SK-N-SH (cell line): ENCODE measurements around the gene TNFSF11. TPM values are rescaled to one million over a fixed set of nuclear protein-coding genes. Genes with fewer than 3 reads are reported as not detected.

Experiments
- CTCF ChIA-PET: fragments of 300-600, 350-600 bp; formaldehyde crosslinking; extraction: SDS; loops from one replicate; lab custom pipeline; 2021; lab: Yijun Ruan, JAX
- POLR2A ChIA-PET: fragments of 350-600 bp; sonication (Branson Sonifier 250); formaldehyde crosslinking; extraction: SDS; loops from one replicate; lab custom pipeline; 2020; ENCODE audit warnings: antibody characterized with exemption, inconsistent platforms; lab: Yijun Ruan, JAX
- DNase-seq: peaks from one replicate; pipeline ENCODE4 v3.0.0; 2012
- H2AFZ ChIP-seq: fragments of 200-600 bp; sonication (generic); 2 replicates; pipeline ENCODE4 v1.8.1; 2016; ENCODE audit warnings: antibody characterized with exemption, mild to moderate bottlenecking, low read depth
- H3F3A ChIP-seq: fragments of 200-600 bp; sonication (generic); replicated peaks from 2 replicates; pipeline ENCODE3; 2016; ENCODE audit warnings: antibody characterized with exemption, mild to moderate bottlenecking; ENCODE audit not compliant: insufficient read depth
- H3K27ac ChIP-seq, 2 experiments: fragments of 200-500 bp in 1 of 2; fragments of 200-600 bp in 1 of 2; sonication (Bioruptor generic) in 1 of 2; sonication (generic), shearing (Covaris generic) in 1 of 2; 2 replicates each; pipeline versions ENCODE4 v1.5.1 to v1.6.1; 2014 to 2016; ENCODE audit warnings: low read depth in 2 of 2, inconsistent platforms in 1 of 2, low read length in 1 of 2, mild to moderate bottlenecking in 1 of 2, mixed read lengths in 1 of 2
- H3K27me3 ChIP-seq: fragments of 200-600 bp; sonication (generic), shearing (Covaris generic); 2 replicates; pipeline ENCODE4 v1.6.1; 2016; ENCODE audit warnings: mixed run types; ENCODE audit not compliant: insufficient read depth
- H3K36me3 ChIP-seq, 2 experiments: fragments of 200-500 bp in 1 of 2; fragments of 200-600 bp in 1 of 2; sonication (Bioruptor generic) in 1 of 2; sonication (generic) in 1 of 2; replicated peaks in 1 of 2; 2 replicates each; pipeline versions ENCODE3 to v1.5.1; 2014 to 2016; ENCODE audit warnings: low read length in 1 of 2, mild to moderate bottlenecking in 1 of 2; ENCODE audit not compliant: insufficient read depth in 2 of 2, control insufficient read depth in 1 of 2
- H3K4me1 ChIP-seq, 2 experiments: fragments of 200-500 bp in 1 of 2; fragments of 200-600 bp in 1 of 2; sonication (Bioruptor generic) in 1 of 2; sonication (generic), shearing (Covaris generic) in 1 of 2; 2 replicates each; pipeline versions ENCODE4 v1.5.1 to v1.6.1; 2014 to 2016; ENCODE audit warnings: low read depth in 1 of 2, low read length in 1 of 2, mixed run types in 1 of 2; ENCODE audit not compliant: insufficient read depth in 2 of 2, control insufficient read depth in 1 of 2
- H3K4me2 ChIP-seq: fragments of 200-600 bp; sonication (generic), shearing (Covaris generic); 2 replicates; pipeline ENCODE4 v1.6.1; 2017; ENCODE audit warnings: mixed run types
- H3K4me3 ChIP-seq, 2 experiments: fragments of 200-500 bp in 1 of 2; fragments of 200-600 bp in 1 of 2; sonication (Bioruptor generic) in 1 of 2; sonication (generic), shearing (Covaris generic) in 1 of 2; 2 replicates each; pipeline versions ENCODE4 v1.5.1 to v1.8.1; 2014 to 2016; ENCODE audit warnings: low read depth in 2 of 2, inconsistent platforms in 1 of 2, low read length in 1 of 2, mild to moderate bottlenecking in 1 of 2, mixed read lengths in 1 of 2, moderate library complexity in 1 of 2
- H3K79me2 ChIP-seq: fragments of 200-600 bp; sonication (generic); 2 replicates; pipeline ENCODE4 v1.8.1; 2017; ENCODE audit warnings: mild to moderate bottlenecking; ENCODE audit not compliant: insufficient read depth
- H3K9ac ChIP-seq: fragments of 200-600 bp; sonication (generic); 2 replicates; pipeline ENCODE4 v1.6.1; 2017; ENCODE audit warnings: mixed run types
- H3K9me2 ChIP-seq: fragments of 200-600 bp; sonication (generic); 2 replicates; pipeline ENCODE4 v1.6.1; 2017; ENCODE audit warnings: mixed run types
- H3K9me3 ChIP-seq: fragments of 200-600 bp; sonication (generic); 2 replicates; pipeline ENCODE4 v1.6.1; 2017; ENCODE audit warnings: mixed run types, mild to moderate bottlenecking, moderate library complexity
- H4K20me1 ChIP-seq: fragments of 200-600 bp; sonication (generic); 2 replicates; pipeline ENCODE4 v1.6.1; 2017; ENCODE audit warnings: mild to moderate bottlenecking, mixed run types; ENCODE audit not compliant: insufficient read depth
- CHD2 ChIP-seq: fragments of 150-350 bp; IDR thresholded peaks from 2 replicates; pipeline ENCODE4 v1.6.1; 2018; ENCODE audit warnings: low read length; ENCODE audit not compliant: partially characterized antibody
- CTCF ChIP-seq: fragments of 200-600 bp; sonication (generic); IDR thresholded peaks from 2 replicates; pipeline ENCODE4 v1.6.1; 2017; ENCODE audit warnings: antibody characterized with exemption, mild to moderate bottlenecking, moderate library complexity
- FOSL2 ChIP-seq: IDR thresholded peaks from 2 replicates; pipeline ENCODE4 v1.4.0; 2012; ENCODE audit warnings: low read depth, mild to moderate bottlenecking, moderate library complexity, borderline replicate concordance
- FOXJ3 ChIP-seq: sonication (generic); formaldehyde crosslinking; IDR thresholded peaks from 2 replicates; pipeline ENCODE4 v1.5.1; 2020; ENCODE audit warnings: mild to moderate bottlenecking, missing genetic modification reagents
- GABPA ChIP-seq: IDR thresholded peaks from 2 replicates; pipeline ENCODE4 v1.4.0; 2012; ENCODE audit warnings: low read depth, mild to moderate bottlenecking
- IRF3 ChIP-seq: fragments of 150-350 bp; IDR thresholded peaks from 2 replicates; pipeline ENCODE4 v1.6.1; 2016; ENCODE audit warnings: mild to moderate bottlenecking, low read depth, low read length
- JUND ChIP-seq: IDR thresholded peaks from 2 replicates; pipeline ENCODE4 v1.4.0; 2012
- MAX ChIP-seq: IDR thresholded peaks from 2 replicates; pipeline ENCODE4 v1.4.0; 2012; ENCODE audit warnings: low read depth
- NFIC ChIP-seq: IDR thresholded peaks from 2 replicates; pipeline ENCODE4 v1.4.0; 2012; ENCODE audit warnings: borderline replicate concordance
- POLR2AphosphoS5 ChIP-seq: IDR thresholded peaks from 2 replicates; pipeline ENCODE4 v1.6.1; 2012; ENCODE audit warnings: low read depth, low read length
- RAD21 ChIP-seq: IDR thresholded peaks from 2 replicates; pipeline ENCODE4 v1.6.1; 2012; ENCODE audit warnings: mild to moderate bottlenecking, low read length
- RCOR1 ChIP-seq: fragments of 150-350 bp; IDR thresholded peaks from 2 replicates; pipeline ENCODE4 v1.6.1; 2017; ENCODE audit warnings: antibody characterized with exemption, low read length
- SMC3 ChIP-seq: IDR thresholded peaks from 2 replicates; pipeline ENCODE4 v1.6.1; 2012; ENCODE audit warnings: low read depth, low read length, improper control_type of control experiment
- TAF1 ChIP-seq: IDR thresholded peaks from 2 replicates; pipeline ENCODE4 v1.6.1; 2012; ENCODE audit warnings: low read depth, mild to moderate bottlenecking, low read length, moderate library complexity, borderline replicate concordance
- YY1 ChIP-seq: IDR thresholded peaks from 2 replicates; pipeline ENCODE4 v1.4.0; 2012; ENCODE audit warnings: low read depth, mild to moderate bottlenecking
- ZBTB33 ChIP-seq: IDR thresholded peaks from 2 replicates; pipeline ENCODE4 v1.4.0; 2012; ENCODE audit warnings: low read depth, borderline replicate concordance
- WGBS: methylation state at CpG from one replicate; pipeline ENCODE4 v1.1.6; 2017; ENCODE audit warnings: low lambda C conversion rate; 5-methylcytosine and 5-hydroxymethylcytosine counted together
- polyA plus RNA-seq, 3 experiments: library from polyadenylated mRNA; depleted of rRNA; stranded (reverse); fragments of >200 nt; gene quantifications; 2 replicates each; pipeline ENCODE4 v1.2.3, GENCODE V29; 2012
- TF ChIP-seq, protein P1 (sequence below): fragments of 150-350 bp; IDR thresholded peaks from 2 replicates; pipeline ENCODE4 v1.6.1; 2017; ENCODE audit warnings: antibody characterized with exemption, low read length, low read depth, borderline replicate concordance
- TF ChIP-seq, protein P2 (sequence below): IDR thresholded peaks from 2 replicates; pipeline ENCODE4; 2012

TNFSF11 gene
- polyA plus RNA-seq, 1 of the 3 experiments (the other 2 are of a cell fraction): not detected

GRCh38 chr13:42571895-42572294 is 2.1 kb upstream of the TNFSF11 start:
- WGBS: 15% methylated on average over 2 of the region's 2 CpGs

More at GRCh38 chr13:42571895-42572294, 2.1 kb upstream of the TNFSF11 start:
- Histone ChIP-seq H3K27me3 (peaks cover 30% of the 10 kb centered on the region), H3K36me3 (no peaks in the 10 kb centered on the region), H3K79me2 (no peaks in the 10 kb centered on the region)
- TF ChIP-seq GABPA (no peak), CTCF (no peak), MAX (no peak), FOXJ3 (CRISPR knock-in tag) (no peak), CHD2 (no peak), YY1 (no peak), NFIC (no peak), RCOR1 (no peak), RAD21 (no peak), SMC3 (no peak), POLR2AphosphoS5 (no peak), FOSL2 (no peak), ZBTB33 (no peak), IRF3 (no peak), TAF1 (no peak), JUND (no peak)
- TF ChIP-seq, protein P1, sequence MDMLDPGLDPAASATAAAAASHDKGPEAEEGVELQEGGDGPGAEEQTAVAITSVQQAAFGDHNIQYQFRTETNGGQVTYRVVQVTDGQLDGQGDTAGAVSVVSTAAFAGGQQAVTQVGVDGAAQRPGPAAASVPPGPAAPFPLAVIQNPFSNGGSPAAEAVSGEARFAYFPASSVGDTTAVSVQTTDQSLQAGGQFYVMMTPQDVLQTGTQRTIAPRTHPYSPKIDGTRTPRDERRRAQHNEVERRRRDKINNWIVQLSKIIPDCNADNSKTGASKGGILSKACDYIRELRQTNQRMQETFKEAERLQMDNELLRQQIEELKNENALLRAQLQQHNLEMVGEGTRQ: no peak
- TF ChIP-seq, protein P2, sequence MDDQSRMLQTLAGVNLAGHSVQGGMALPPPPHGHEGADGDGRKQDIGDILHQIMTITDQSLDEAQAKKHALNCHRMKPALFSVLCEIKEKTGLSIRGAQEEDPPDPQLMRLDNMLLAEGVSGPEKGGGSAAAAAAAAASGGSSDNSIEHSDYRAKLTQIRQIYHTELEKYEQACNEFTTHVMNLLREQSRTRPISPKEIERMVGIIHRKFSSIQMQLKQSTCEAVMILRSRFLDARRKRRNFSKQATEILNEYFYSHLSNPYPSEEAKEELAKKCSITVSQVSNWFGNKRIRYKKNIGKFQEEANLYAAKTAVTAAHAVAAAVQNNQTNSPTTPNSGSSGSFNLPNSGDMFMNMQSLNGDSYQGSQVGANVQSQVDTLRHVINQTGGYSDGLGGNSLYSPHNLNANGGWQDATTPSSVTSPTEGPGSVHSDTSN: no peak
- TF ChIP-seq, all 33 proteins: peak for 0
- no peaks in the 10 kb centered on the region for H3K9me2 ChIP-seq
- no peak overlapping the region for H2AFZ ChIP-seq
- H3K9me3 ChIP-seq: 0 out of 2 replicates have a peak, but pooled peaks cover 7% of the 10 kb centered on the region
- no peak overlapping the region for H3K4me2 ChIP-seq
- no peaks in the 10 kb centered on the region for H3F3A ChIP-seq
- no peaks in the 10 kb centered on the region for H4K20me1 ChIP-seq
- no peak overlapping the region for H3K9ac ChIP-seq
- DNase-seq: no peak
- POLR2A ChIA-PET: no interaction called here
- H3K4me3 ChIP-seq: no peak overlapping the region
- CTCF ChIA-PET: no interaction called here
- H3K27ac ChIP-seq: no peak overlapping the region
- H3K4me1 ChIP-seq: peaks cover 0 to 3% of the 10 kb centered on the region in 2 experiments; a peak in 1 of 4 replicates
